CD4-positive, CD25-positive, alpha-beta regulatory T cell (primary cell): ENCODE measurements around the gene EIF4E2. TPM values are rescaled to one million over a fixed set of nuclear protein-coding genes. Genes with fewer than 3 reads are reported as not detected.

Source experiments
- ATAC-seq, 2 donors: fragments of 150-1000 bp; cut with Tn5 transposase; one replicate each; pipeline ENCODE4 v1.10.0; 2021; ENCODE audit warnings: low read depth in 2 of 2, moderate number of reproducible peaks in 2 of 2, moderate library complexity in 1 of 2
- DNase-seq, 3 donors: peaks; one replicate each; pipeline versions ENCODE4 v3.0.0 to v3.0.0-alpha.2; 2012 to 2022; ENCODE audit warnings: mixed read lengths in 1 of 3
- H3K27ac ChIP-seq: one replicate; pipeline ENCODE4 v1.7.0; 2013; ENCODE audit warnings: mild to moderate bottlenecking, low read length; ENCODE audit not compliant: insufficient read depth, poor library complexity, severe bottlenecking
- H3K27me3 ChIP-seq: one replicate; pipeline ENCODE4 v1.7.0; 2013; ENCODE audit warnings: low read length; ENCODE audit not compliant: control insufficient read depth, insufficient read depth
- H3K36me3 ChIP-seq: one replicate; pipeline ENCODE4 v1.7.0; 2013; ENCODE audit warnings: mild to moderate bottlenecking, low read length, moderate library complexity; ENCODE audit not compliant: control insufficient read depth, insufficient read depth
- H3K4me1 ChIP-seq: 2 replicates; pipeline ENCODE4 v1.7.0; 2013; ENCODE audit warnings: mild to moderate bottlenecking, low read length; ENCODE audit not compliant: insufficient read depth, control insufficient read depth, poor library complexity, severe bottlenecking
- H3K4me3 ChIP-seq: one replicate; pipeline ENCODE4 v1.7.0; 2013; ENCODE audit warnings: low read depth, mild to moderate bottlenecking, low read length, moderate library complexity
- H3K9me3 ChIP-seq, 2 experiments: 1 replicate in 1 of 2; 2 replicates in 1 of 2; pipeline ENCODE4 v1.7.0; 2013; ENCODE audit warnings: low read length in 2 of 2, mild to moderate bottlenecking in 1 of 2, moderate library complexity in 1 of 2; ENCODE audit not compliant: control insufficient read depth in 2 of 2
- H3K27ac Mint-ChIP-seq, 3 donors: one replicate each; pipeline ENCODE4 v1.8.0; 2020 to 2022; ENCODE audit warnings: mild to moderate bottlenecking in 3 of 3, mixed read lengths in 3 of 3, moderate library complexity in 2 of 3
- H3K27me3 Mint-ChIP-seq: one replicate; pipeline ENCODE4 v1.8.0; 2022; ENCODE audit warnings: mild to moderate bottlenecking, mixed read lengths
- H3K36me3 Mint-ChIP-seq: one replicate; pipeline ENCODE4 v1.8.0; 2020; ENCODE audit warnings: mixed read lengths
- H3K4me1 Mint-ChIP-seq, 4 donors: one replicate each; pipeline ENCODE4 v1.8.0; 2020 to 2022; ENCODE audit warnings: mixed read lengths in 4 of 4, mild to moderate bottlenecking in 1 of 4
- H3K4me3 Mint-ChIP-seq, 4 donors: one replicate each; pipeline ENCODE4 v1.8.0; 2020 to 2022; ENCODE audit warnings: mild to moderate bottlenecking in 4 of 4, mixed read lengths in 4 of 4, moderate library complexity in 3 of 4
- H3K9me3 Mint-ChIP-seq, 7 donors: one replicate each; pipeline ENCODE4 v1.8.0; 2020 to 2022; ENCODE audit warnings: mixed read lengths in 7 of 7, mild to moderate bottlenecking in 3 of 7, moderate library complexity in 2 of 7
- polyA plus RNA-seq, 4 donors: library from polyadenylated mRNA; unstranded; fragments of 300-500 nt; fragmentation: Illumina TruSeq; gene quantifications; one replicate each; pipeline ENCODE4 v1.2.3, GENCODE V29; 2021
- total RNA-seq: library from RNA; stranded (reverse); gene quantifications from one replicate; pipeline ENCODE4 v1.2.3, GENCODE V29; 2022

EIF4E2 gene
- total and polyA plus RNA-seq, 5 donors from 2014 or later: 60.0 to 122 (median 94.0) TPM

GRCh38 chr2:232598293-232598692 lies 47.8 kb downstream of the EIF4E2 start:
- no peak overlapping the region for H3K4me3 Mint-ChIP-seq

GRCh38 chr2:232600053-232600773 lies 49.7 kb downstream of the EIF4E2 start:
- Mint-ChIP-seq H3K36me3 (no peaks in the 10 kb centered on the region), H3K4me1 (peaks cover 0 to 3% (median 0%) of the 10 kb centered on the region in 4 donors), H3K27ac (no peak overlapping the region), H3K9me3 (peaks cover 0 to 2% (median 0%) of the 10 kb centered on the region in 7 donors), H3K4me3 (no peak overlapping the region), H3K27me3 (peaks cover 17% of the 10 kb centered on the region)
- Histone ChIP-seq H3K9me3 (no peaks in the 10 kb centered on the region), H3K4me3 (no peak overlapping the region), H3K4me1 (no peaks in the 10 kb centered on the region), H3K27me3 (no peaks in the 10 kb centered on the region), H3K36me3 (no peaks in the 10 kb centered on the region), H3K27ac (no peak overlapping the region)
- ATAC-seq (no peak), DNase-seq (no peak)

More at GRCh38 chr2:232598293-232598692, 47.8 kb downstream of the EIF4E2 start:
- ATAC-seq (no peak), DNase-seq (no peak)
- Histone ChIP-seq H3K27ac (no peak overlapping the region), H3K27me3 (no peaks in the 10 kb centered on the region), H3K9me3 (no peaks in the 10 kb centered on the region), H3K36me3 (no peaks in the 10 kb centered on the region), H3K4me3 (no peak overlapping the region), H3K4me1 (no peaks in the 10 kb centered on the region)
- peaks cover 6% of the 10 kb centered on the region for H3K27me3 Mint-ChIP-seq
- H3K27ac Mint-ChIP-seq: no peak overlapping the region
- no peaks in the 10 kb centered on the region for H3K36me3 Mint-ChIP-seq
- H3K4me1 Mint-ChIP-seq: no peaks in the 10 kb centered on the region
- peaks cover 0 to 2% (median 0%) of the 10 kb centered on the region in 7 donors for H3K9me3 Mint-ChIP-seq

DNA sequence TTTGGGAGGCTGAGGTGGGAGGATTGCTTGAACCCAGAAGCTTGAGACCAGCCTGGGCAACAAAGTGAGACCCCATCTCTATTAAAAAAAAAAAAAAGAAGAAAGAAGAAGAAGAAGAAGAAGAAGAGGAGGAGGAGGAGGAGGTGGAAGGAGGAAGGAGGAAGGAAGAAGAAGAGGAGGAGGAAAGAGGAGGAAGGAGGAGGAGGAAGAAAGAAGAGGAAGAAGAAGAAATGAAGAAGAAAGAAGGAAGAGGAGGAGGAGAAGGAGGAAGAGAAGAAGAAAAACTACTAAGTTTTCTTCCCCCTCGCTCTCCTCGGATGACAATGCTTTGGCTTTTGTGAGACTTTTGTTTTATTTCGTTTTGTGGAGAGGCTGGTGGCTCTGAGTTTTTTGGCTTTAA lies 52.8 kb downstream of the EIF4E2 start:
- Histone ChIP-seq H3K4me3 (no peak overlapping the region), H3K4me1 (peaks cover 8% of the 10 kb centered on the region), H3K27me3 (no peaks in the 10 kb centered on the region), H3K36me3 (no peaks in the 10 kb centered on the region), H3K27ac (no peak overlapping the region), H3K9me3 (no peaks in the 10 kb centered on the region)
- Mint-ChIP-seq H3K9me3 (peaks cover 0 to 1% (median 0%) of the 10 kb centered on the region in 7 donors), H3K36me3 (no peaks in the 10 kb centered on the region), H3K4me1 (peaks cover 0 to 14% (median 2%) of the 10 kb centered on the region in 4 donors), H3K4me3 (no peak overlapping the region), H3K27me3 (peaks cover 21% of the 10 kb centered on the region), H3K27ac (no peak overlapping the region)
- ATAC-seq (no peak), DNase-seq (no peak)

- Histone ChIP-seq H3K36me3 (no peaks in the 10 kb centered on the region), H3K4me3 (no peak overlapping the region), H3K27ac (no peak overlapping the region), H3K27me3 (no peaks in the 10 kb centered on the region), H3K4me1 (peaks cover 8% of the 10 kb centered on the region), H3K9me3 (no peaks in the 10 kb centered on the region)
- Mint-ChIP-seq H3K27ac (no peak overlapping the region), H3K4me3 (no peak overlapping the region), H3K27me3 (peaks cover 22% of the 10 kb centered on the region), H3K4me1 (peaks cover 0 to 14% (median 2%) of the 10 kb centered on the region in 4 donors), H3K9me3 (peaks cover 0 to 1% (median 0%) of the 10 kb centered on the region in 7 donors), H3K36me3 (no peaks in the 10 kb centered on the region)
- DNase-seq: no peak
- ATAC-seq: no peak
Measured at GRCh38 chr2:232604535-232604934, 54.0 kb downstream of the EIF4E2 start.

DNA sequence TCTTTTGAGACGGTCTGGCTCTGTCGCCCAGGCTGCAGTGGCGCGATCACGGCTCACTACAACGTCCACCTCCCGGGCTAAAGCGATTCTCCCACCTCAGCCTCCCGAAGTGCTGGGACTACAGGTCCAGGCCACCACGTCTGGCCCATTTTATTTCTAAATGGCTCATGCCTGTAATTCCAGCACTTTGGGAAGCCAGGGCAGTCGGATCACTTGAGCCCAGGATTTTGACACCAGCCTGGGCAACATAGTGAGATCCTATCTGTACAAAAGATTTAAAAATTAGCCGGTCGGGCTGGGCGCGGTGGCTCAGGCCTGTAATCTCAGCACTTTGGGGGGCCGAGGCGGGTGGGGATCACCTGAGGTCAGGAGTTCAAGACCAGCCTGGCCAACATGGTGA lies 56.5 kb downstream of the EIF4E2 start:
- no peaks in the 10 kb centered on the region for H3K36me3 Mint-ChIP-seq
- ATAC-seq: no peak

DNA sequence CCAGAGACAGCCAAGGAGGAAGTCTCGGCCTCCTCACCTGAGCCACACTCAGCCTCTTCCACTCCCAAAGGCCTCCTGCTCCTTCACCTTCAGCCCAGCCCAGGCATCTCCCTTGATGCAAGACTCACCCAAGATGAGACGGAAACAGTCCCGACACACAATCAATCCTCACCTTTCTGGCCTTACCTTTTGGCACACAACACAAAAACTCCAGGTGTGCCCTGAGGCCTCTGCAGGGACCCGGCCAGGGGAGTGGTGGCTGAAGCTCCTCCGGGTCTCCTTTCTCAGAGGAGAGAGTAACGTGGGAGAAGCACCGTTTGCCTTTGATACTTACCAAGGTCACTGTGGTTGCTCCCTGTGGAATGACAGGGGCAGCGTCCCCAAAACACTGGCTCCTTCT lies 59.1 kb downstream of the EIF4E2 start:
- Mint-ChIP-seq H3K36me3 (no peaks in the 10 kb centered on the region), H3K27me3 (peaks cover 5% of the 10 kb centered on the region), H3K9me3 (no peaks in the 10 kb centered on the region), H3K4me3 (no peak overlapping the region), H3K4me1 (peaks cover 0 to 14% (median 4%) of the 10 kb centered on the region in 4 donors), H3K27ac (no peak overlapping the region)
- H3K9me3 ChIP-seq: no peaks in the 10 kb centered on the region
- H3K4me1 ChIP-seq: peaks cover 8% of the 10 kb centered on the region
- H3K4me3 ChIP-seq: no peak overlapping the region
- DNase-seq: no peak
- H3K36me3 ChIP-seq: no peaks in the 10 kb centered on the region
- no peak overlapping the region for H3K27ac ChIP-seq
- H3K27me3 ChIP-seq: no peaks in the 10 kb centered on the region
- ATAC-seq: no peak

More for the DNA sequence above, 56.5 kb downstream of the EIF4E2 start:
- H3K27ac Mint-ChIP-seq: no peak overlapping the region
- H3K36me3 ChIP-seq: no peaks in the 10 kb centered on the region
- peaks cover 16% of the 10 kb centered on the region for H3K27me3 Mint-ChIP-seq
- H3K4me3 Mint-ChIP-seq: no peak overlapping the region
- H3K4me1 Mint-ChIP-seq: peaks cover 0 to 14% (median 2%) of the 10 kb centered on the region in 4 donors
- peaks cover 0 to 1% (median 0%) of the 10 kb centered on the region in 7 donors for H3K9me3 Mint-ChIP-seq
- H3K27ac ChIP-seq: no peak overlapping the region
- peaks cover 8% of the 10 kb centered on the region for H3K4me1 ChIP-seq
- no peaks in the 10 kb centered on the region for H3K27me3 ChIP-seq
- DNase-seq: no peak
- no peak overlapping the region for H3K4me3 ChIP-seq
- H3K9me3 ChIP-seq: no peaks in the 10 kb centered on the region

DNA sequence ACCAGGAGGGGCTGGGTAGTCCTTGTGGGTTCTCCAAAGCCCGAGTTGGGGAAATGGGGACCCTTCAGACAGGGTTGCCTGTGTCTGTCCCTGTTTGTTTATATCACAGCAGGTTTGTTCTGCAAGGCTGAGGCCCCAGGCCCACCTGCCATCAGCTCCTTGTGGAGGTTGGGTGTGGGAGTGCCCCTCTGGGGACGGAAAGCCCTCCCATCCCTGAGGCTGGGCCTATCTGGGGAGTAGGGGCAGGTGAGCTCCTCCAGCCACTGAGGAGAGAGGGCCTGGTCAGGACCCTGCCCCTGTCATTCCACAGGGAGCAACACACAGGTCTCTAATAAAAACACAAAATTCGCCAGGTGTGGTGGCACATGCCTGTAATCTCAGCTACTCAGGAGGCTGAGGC lies 59.6 kb downstream of the EIF4E2 start:
- DNase-seq: no peak
- H3K4me3 ChIP-seq: no peak overlapping the region
- Mint-ChIP-seq H3K9me3 (no peaks in the 10 kb centered on the region), H3K4me3 (no peak overlapping the region), H3K4me1 (peaks cover 0 to 11% (median 4%) of the 10 kb centered on the region in 4 donors), H3K27ac (no peak overlapping the region), H3K36me3 (no peaks in the 10 kb centered on the region), H3K27me3 (peaks cover 5% of the 10 kb centered on the region)
- H3K27ac ChIP-seq: no peak overlapping the region
- no peaks in the 10 kb centered on the region for H3K27me3 ChIP-seq
- no peak for ATAC-seq
- no peaks in the 10 kb centered on the region for H3K36me3 ChIP-seq
- H3K4me1 ChIP-seq: peaks cover 8% of the 10 kb centered on the region
- H3K9me3 ChIP-seq: no peaks in the 10 kb centered on the region

- no peak for ATAC-seq
- no peaks in the 10 kb centered on the region for H3K9me3 Mint-ChIP-seq
Measured at GRCh38 chr2:232611061-232611460, 60.6 kb downstream of the EIF4E2 start.

More at GRCh38 chr2:232611061-232611460, 60.6 kb downstream of the EIF4E2 start:
- no peak overlapping the region for H3K27ac ChIP-seq
- no peaks in the 10 kb centered on the region for H3K36me3 Mint-ChIP-seq
- peaks cover 4% of the 10 kb centered on the region for H3K4me1 ChIP-seq
- H3K9me3 ChIP-seq: no peaks in the 10 kb centered on the region
- no peak overlapping the region for H3K4me3 Mint-ChIP-seq
- H3K27ac Mint-ChIP-seq: no peak overlapping the region
- no peaks in the 10 kb centered on the region for H3K36me3 ChIP-seq
- no peaks in the 10 kb centered on the region for H3K27me3 ChIP-seq
- peaks cover 5% of the 10 kb centered on the region for H3K27me3 Mint-ChIP-seq
- DNase-seq: no peak
- H3K4me3 ChIP-seq: no peak overlapping the region
- H3K4me1 Mint-ChIP-seq: peaks cover 0 to 4% (median 2%) of the 10 kb centered on the region in 4 donors
